Left colon (tissue), 2 donors: ENCODE results near the gene TPTE. TPM values are rescaled to one million over a fixed set of nuclear protein-coding genes. Genes with fewer than 3 reads are reported as not detected.
"Not testable (repeated sequence)": the region's sequence is repeated elsewhere in the genome, so short reads cannot be mapped to it uniquely, and the experiment has no call there.

Source experiments
- ATAC-seq: fragments of 200-7000 bp; cut with Tn5 transposase; one replicate; pipeline ENCODE4 v1.9.1; 2020; ENCODE audit warnings: mild to moderate bottlenecking, moderate library complexity
- DNase-seq, 2 donors: peaks; one replicate each; pipeline ENCODE4 v3.0.0-alpha.2; 2020
- intact Hi-C, 2 donors: fragments of 100-400 bp; cut with DNase I in 1 of 2; cut with micrococcal nuclease in 1 of 2; formaldehyde crosslinking; loops; one replicate each; pipeline versions ENCODE4 v1.11.2 to v1.14.0; 2022; cut with DNase I, micrococcal nuclease
- long read RNA-seq: library from polyadenylated mRNA; unstranded; transcript quantifications from one replicate; pipeline ENCODE4 v2.0.0, GENCODE V29; 2021
- total RNA-seq, 2 donors: library from RNA; stranded (reverse); fragmentation: NEBNext Ultra II Directional; extraction: Animal tissue kit (Norgen Biotek cat#: 25700); gene quantifications; one replicate each; pipeline ENCODE4 v1.2.1, GENCODE V29; 2021
- donor health status: DM: no; HTN: no; CAD: no.
- donor health status: DM: yes; HTN: yes; CAD: no.

TPTE gene
- total RNA-seq: not detected
- long read RNA-seq: 0 reads

DNA sequence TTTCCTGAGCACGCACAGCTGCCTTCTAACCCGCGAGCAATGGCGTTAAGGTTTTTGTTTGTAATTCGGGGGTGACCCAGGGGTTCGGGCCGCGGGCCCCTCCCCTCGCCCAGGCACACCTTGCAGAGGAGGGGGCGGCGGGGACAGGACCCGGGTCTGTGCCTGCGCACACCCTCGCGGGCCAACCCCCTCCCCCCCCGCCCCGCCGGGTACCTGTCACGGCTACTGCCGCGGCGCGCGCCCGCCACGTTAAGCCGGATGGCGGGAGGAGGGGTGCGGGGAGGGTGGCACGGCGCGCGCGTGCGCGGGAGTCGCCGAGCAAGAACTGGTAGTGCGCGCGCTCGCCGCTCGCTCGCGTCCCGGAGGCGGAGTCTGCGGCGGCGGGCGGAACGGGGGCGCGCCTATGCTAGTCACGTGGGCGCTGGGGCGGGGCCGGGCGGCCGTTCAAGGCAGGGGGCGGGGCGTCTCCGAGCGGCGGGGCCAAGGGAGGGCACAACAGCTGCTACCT lies at the start of gene TPTE:
Gene TPTE, plus strand, starts transcription at position 493 of the 508 bp plus-strand sequence. CDS start 17,141 bp downstream, outside the sequence.
- ATAC-seq (no peak), DNase-seq (no peak)
- intact Hi-C loops: no loop called here

GRCh38 chr21:10471999-10472398 lies 49.4 kb upstream of the TPTE start:
- ATAC-seq, intact Hi-C loops, DNase-seq: not testable (repeated sequence)

- ATAC-seq, intact Hi-C loops, DNase-seq: not testable (repeated sequence)
Observed at GRCh38 chr21:10477794-10478193, 43.6 kb upstream of the TPTE start.

DNA sequence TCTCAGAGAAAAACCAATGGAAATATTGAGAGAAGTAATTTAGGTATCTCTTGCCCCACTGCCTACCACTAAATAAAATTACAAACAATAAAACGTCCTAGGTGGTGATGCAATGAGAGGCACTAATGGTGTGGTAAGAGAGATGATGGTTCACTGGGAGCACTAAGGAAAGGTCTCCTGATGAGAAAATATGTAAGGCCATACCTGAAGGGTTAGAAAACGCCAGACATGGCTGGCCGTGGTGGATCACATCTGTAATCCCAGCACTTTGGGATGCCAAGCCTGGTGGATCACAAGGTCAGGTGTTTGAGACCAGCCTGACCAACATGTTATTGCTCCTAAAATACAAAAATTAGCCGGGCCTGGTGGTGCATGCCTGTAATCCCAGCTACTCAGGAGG lies 41.5 kb upstream of the TPTE start:
- intact Hi-C loops, ATAC-seq, DNase-seq: not testable (repeated sequence)

DNA sequence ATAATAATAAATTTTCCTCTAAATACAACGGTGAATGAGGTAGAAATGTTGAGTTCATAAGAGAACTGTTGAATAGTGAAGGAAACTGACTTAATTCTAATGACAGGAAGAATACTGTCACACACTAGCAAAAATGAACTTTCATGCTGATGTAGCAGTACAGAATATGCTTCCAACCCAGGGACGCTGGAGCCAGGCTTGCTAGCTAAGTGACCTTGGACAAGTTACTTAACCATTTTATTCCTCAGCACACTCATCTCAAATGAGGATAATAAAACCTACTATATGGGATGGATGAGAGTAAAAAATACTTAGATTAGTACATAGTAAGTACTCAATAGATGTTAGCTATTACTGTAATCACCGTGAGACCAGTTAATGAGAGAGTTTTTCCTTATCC lies 36.5 kb upstream of the TPTE start:
- ATAC-seq, DNase-seq, intact Hi-C loops: not testable (repeated sequence)

- DNase-seq, intact Hi-C loops, ATAC-seq: not testable (repeated sequence)
Observed at GRCh38 chr21:10490453-10490852, 30.9 kb upstream of the TPTE start.

- DNase-seq: no peak
- intact Hi-C loops: no loop called here
- no peak for ATAC-seq
Observed at GRCh38 chr21:10511116-10511515, 10.3 kb upstream of the TPTE start.

GRCh38 chr21:10516889-10517288 lies 4.5 kb upstream of the TPTE start:
- intact Hi-C loops: not testable (repeated sequence)

DNA sequence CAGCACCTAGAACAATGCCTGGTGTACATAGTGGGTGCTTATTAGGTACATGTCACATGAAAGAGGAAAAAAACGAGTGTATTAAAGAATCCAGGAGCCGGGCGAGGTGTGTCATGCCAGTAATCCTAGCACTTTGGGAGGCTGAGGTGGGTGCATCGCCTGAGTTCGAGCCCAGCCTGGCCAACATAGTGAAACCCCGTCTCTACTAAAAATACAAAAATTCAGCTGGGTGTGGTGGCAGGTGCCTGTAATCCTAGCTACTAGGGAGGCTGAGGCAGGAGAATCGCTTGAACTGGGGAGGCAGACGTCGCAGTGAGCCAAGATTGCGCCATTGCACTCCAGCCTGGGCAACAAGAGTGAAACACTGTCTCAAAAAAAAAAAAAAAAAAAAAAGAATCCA lies 3.5 kb upstream of the TPTE start:
- intact Hi-C loops, ATAC-seq, DNase-seq: not testable (repeated sequence)

More at GRCh38 chr21:10516889-10517288, 4.5 kb upstream of the TPTE start:
- ATAC-seq, DNase-seq: not testable (repeated sequence)

DNA sequence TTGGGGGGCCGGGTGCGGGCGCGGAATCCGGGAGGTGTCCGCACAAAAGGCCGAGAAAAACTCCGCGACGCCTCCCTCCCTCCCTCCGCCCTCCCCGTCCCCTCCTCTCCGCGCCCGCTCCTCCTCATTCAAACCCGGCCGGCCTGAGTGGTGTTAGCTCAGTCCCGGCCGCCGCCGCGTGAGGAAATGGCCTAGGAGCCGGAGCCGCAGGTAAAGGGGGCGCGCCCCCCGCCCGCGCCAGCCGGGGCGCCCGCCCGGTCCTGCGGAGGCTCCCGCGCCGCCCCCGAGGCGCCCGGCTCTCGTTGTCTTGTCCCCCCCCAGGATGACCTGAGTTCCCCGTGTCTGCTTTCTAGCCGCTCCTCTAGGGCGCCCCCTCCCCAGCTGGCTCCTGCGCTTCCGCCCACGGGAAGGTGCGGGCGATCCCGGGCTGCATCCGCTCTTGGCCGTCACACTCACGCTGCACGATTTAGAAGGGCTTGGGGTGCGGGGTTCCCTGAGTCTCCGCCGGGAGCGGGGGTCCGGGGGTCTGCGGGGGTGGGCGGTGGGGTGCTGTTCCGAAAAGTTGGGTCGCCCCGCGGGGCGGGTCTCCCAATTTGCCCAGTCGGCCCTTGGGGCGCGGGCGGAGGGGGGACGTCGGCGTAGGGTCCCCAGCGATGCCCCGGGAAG lies 585 bp downstream of the TPTE start:
- intact Hi-C loops, ATAC-seq, DNase-seq: not testable (repeated sequence)

GRCh38 chr21:10539956-10540355 lies 18.6 kb downstream of the TPTE start:
- ATAC-seq (no peak), DNase-seq (no peak)
- intact Hi-C loops: no loop called here

DNA sequence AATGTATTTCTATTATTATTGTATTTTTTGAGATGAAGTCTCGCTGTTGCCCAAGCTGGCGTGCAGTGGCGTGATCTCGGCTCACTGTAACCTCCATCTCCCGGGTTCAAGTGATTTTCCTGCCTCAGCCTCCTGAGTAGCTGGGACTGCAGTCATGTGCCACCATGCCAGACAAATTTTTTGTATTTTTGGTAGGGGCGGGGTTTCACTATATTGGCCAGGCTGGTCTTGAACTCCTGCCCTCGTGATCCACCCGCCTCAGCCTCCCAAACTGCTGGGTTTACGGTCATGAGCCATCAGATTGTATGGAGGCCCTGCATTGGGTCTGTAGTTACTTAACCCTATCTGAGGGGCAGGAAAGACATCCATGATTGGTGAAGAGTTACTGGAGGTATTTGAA lies 23.0 kb downstream of the TPTE start:
- DNase-seq, intact Hi-C loops, ATAC-seq: not testable (repeated sequence)

DNA sequence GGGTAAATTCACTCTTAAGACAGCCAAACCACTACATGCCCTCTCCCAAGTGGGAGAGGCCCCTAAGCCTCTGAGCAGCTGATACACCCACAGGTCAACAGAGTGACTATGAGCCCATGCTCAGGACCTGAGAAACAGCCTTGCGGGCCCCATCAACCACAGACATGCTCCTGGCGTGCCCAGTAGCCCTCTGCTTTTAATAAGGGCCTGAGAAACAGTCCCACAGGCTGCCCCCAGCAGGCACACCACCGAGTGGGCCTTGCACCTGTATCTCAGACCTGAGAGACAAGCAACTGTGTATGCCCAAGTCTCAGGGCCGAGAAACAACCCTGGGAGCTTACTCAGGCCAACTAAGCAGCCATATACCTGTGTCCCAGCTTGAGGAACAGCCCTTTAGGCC lies 26.5 kb downstream of the TPTE start:
- ATAC-seq, intact Hi-C loops, DNase-seq: not testable (repeated sequence)

- ATAC-seq, DNase-seq: not testable (repeated sequence)
Observed at GRCh38 chr21:10548331-10548954, 27.1 kb downstream of the TPTE start.

GRCh38 chr21:10570803-10571202 lies 49.4 kb downstream of the TPTE start:
- ATAC-seq, intact Hi-C loops: not testable (repeated sequence)

More at GRCh38 chr21:10548331-10548954, 27.1 kb downstream of the TPTE start:
- intact Hi-C loops: not testable (repeated sequence)

GRCh38 chr21:10574531-10575310 lies 53.3 kb downstream of the TPTE start:
- ATAC-seq, intact Hi-C loops, DNase-seq: not testable (repeated sequence)

More at GRCh38 chr21:10570803-10571202, 49.4 kb downstream of the TPTE start:
- not testable (repeated sequence) for DNase-seq

- ATAC-seq: no peak
- intact Hi-C loops: no loop called here
- no peak for DNase-seq
Observed at GRCh38 chr21:10575311-10575667, 53.9 kb downstream of the TPTE start.

- intact Hi-C loops, ATAC-seq, DNase-seq: not testable (repeated sequence)
Observed at GRCh38 chr21:10578910-10579309, 57.5 kb downstream of the TPTE start.

DNA sequence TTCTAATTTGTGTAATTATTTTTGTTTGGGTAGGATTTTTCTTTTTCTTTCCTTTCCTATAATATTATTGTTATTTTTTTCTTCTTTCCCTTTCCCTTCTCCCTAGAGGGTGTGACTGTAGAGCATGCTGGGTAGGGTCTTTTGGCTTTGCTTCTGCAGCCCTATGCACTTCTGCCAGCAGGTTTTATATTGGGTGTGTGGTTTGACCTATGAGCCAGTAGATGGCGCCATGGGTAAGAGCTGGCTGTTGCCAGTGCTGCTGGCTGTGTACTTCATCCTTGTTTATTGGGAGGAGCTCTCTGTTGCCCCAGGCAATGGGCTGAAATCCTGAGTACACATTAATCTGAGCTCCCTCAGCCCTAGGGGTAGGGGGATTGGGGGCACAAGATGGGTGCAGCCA lies 67.7 kb downstream of the TPTE start:
- ATAC-seq, DNase-seq, intact Hi-C loops: not testable (repeated sequence)
